Activated CD4-positive, alpha-beta T cell treated with anti-CD3 and anti-CD28 coated beads, Interleukin-2, amount 10 ng/mL, durations not matched to agents 7 days and 5 days (primary cell): ENCODE measurements around the gene ZFP90. TPM values are rescaled to one million over a fixed set of nuclear protein-coding genes. Genes with fewer than 3 reads are reported as not detected.

Source experiments
- CTCF ChIA-PET: fragments of 350-600 bp; sonication (Branson Sonifier 250); formaldehyde crosslinking; loops from one replicate; lab custom pipeline; 2021; ENCODE audit warnings: antibody characterized with exemption; lab: Charles Lee
- POLR2A ChIA-PET: fragments of 350-600 bp; sonication (Branson Sonifier 250); formaldehyde crosslinking; loops from one replicate; lab custom pipeline; 2021; ENCODE audit warnings: antibody characterized with exemption; lab: Charles Lee
- DNase-seq: peaks from one replicate; pipeline ENCODE4 v3.0.0-alpha.2; 2020
- H3K27ac Mint-ChIP-seq: one replicate; pipeline ENCODE4 v1.8.0; 2021; ENCODE audit warnings: mild to moderate bottlenecking, moderate library complexity, mixed read lengths
- H3K27me3 Mint-ChIP-seq: one replicate; pipeline ENCODE4 v1.8.0; 2021; ENCODE audit warnings: mixed read lengths
- H3K36me3 Mint-ChIP-seq: one replicate; pipeline ENCODE4 v1.8.0; 2021; ENCODE audit warnings: low read depth, mixed read lengths
- H3K4me1 Mint-ChIP-seq: one replicate; pipeline ENCODE4 v1.8.0; 2021; ENCODE audit warnings: mixed read lengths
- H3K4me3 Mint-ChIP-seq: one replicate; pipeline ENCODE4 v1.8.0; 2021; ENCODE audit warnings: mild to moderate bottlenecking, moderate library complexity, mixed read lengths
- H3K9me3 Mint-ChIP-seq: one replicate; pipeline ENCODE4 v1.8.0; 2021; ENCODE audit warnings: mixed read lengths
- total RNA-seq, 2 experiments: library from RNA; stranded (reverse); gene quantifications; one replicate each; pipeline ENCODE4 v1.2.3, GENCODE V29; 2021

Gene ZFP90
- total RNA-seq, 2 experiments from 2014 or later = 36.0 to 37.8 TPM

DNA sequence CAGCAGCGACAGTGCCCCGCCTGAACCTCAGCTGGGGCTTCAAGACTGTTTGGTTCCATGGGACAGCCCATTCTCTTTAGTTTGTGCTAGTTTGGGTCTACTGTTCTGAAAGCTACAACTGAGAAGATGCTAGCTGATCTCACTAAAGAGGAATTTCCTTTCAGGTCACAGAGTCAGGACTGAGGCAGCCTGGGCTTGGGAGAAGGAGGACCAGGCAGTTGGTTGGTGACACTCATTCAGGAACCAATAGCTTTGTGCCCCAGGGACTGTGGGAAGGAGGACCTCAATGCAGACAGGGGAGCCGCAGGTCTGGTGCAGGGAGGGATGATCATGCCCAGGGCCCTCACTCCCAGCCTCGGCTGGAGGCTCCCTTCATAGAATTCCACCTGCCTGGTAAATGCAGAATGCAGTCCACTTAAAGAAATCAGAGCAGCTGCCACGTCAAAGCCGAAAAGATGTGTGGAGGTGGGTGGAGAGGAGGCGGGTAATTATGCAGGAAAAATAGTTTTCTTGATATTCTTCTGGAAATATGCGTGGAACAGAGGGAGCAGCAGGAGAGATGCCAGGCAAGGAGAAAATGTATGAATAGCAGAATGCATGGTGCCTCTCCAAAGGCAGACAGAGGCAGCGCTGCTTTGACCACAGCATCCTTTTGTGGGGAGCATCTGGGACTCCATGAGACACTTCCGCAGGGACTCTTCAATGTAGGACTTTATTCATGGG is 32.6 kb upstream of the ZFP90 start:
- Mint-ChIP-seq H3K4me3 (no peak overlapping the region), H3K27me3 (peaks cover 20% of the 10 kb centered on the region), H3K27ac (no peak overlapping the region), H3K36me3 (no peaks in the 10 kb centered on the region), H3K4me1 (peaks cover 6% of the 10 kb centered on the region), H3K9me3 (no peaks in the 10 kb centered on the region)
- no peak for DNase-seq
- POLR2A ChIA-PET = no interaction called here
- CTCF ChIA-PET = interaction anchor here (0.9 to 1.0 kb wide), 2 partner anchors 14 to 26 kb away, joined by 4 read pairs; no protein-coding TSS in a partner anchor

DNA sequence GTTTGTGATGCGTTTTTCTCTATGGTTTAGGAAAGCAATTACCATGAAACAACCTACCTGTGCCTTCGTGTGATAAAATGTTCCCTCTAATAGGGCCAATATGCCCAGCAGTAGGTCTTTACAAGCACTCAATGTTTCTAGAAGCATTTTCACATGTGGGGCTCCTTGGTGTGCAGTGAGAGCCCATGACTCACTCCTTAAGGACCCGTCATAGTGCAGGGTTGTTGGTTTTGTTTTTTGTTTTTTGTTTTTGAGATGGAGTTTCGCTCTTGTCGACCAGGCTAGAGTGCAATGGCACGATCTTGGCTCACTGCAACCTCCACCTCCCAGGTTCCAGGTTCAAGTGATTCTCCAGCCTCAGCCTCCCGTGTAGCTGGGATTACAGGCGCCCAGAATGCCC is 31.1 kb upstream of the ZFP90 start:
- ChIA-PET POLR2A (no interaction called here), CTCF (interaction anchor here (0.7 to 1.0 kb wide), 4 partner anchors 13 to 152 kb away, joined by 3 read pairs; no protein-coding TSS in a partner anchor)
- Mint-ChIP-seq H3K36me3 (no peaks in the 10 kb centered on the region), H3K27ac (no peak overlapping the region), H3K4me3 (no peak overlapping the region), H3K27me3 (peaks cover 22% of the 10 kb centered on the region), H3K9me3 (no peaks in the 10 kb centered on the region), H3K4me1 (peaks cover 7% of the 10 kb centered on the region)
- no peak for DNase-seq

DNA sequence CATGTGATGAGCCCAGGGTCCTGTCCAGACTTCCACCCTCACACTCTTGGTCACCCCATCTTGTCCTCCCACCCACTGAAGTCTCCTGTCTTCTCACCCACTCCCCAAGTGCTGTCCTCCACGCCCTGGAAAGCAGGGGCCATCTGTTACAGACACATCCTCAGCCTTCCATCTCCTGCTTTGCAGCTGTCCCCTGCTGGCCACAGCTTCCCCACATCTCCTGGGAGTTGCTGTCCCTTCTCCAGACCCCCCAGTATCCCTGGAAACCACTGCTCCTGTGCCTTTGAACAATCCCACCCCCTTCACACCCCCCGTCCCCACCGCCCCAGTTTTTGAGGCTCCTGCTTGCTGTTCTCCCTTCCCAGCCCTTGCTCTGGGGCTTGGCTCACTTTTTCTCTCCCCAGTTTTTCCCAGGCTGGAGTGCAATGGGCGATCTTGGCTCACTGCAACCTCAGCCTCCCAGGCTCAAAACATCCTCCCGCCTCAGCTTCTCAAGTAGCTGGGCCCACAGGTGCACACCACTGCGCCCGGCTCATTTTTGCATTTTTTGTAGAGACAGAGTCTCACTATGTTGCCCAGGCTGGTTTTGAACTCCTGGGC is 30.4 kb upstream of the ZFP90 start:
- CTCF ChIA-PET = interaction anchor here (0.9 to 2.5 kb wide), 5 partner anchors 10 to 38 kb away, joined by 3 to 22 read pairs (median 4); no protein-coding TSS in a partner anchor
- Mint-ChIP-seq H3K9me3 (no peaks in the 10 kb centered on the region), H3K27me3 (peaks cover 22% of the 10 kb centered on the region), H3K4me3 (no peak overlapping the region), H3K4me1 (peaks cover 7% of the 10 kb centered on the region), H3K36me3 (no peaks in the 10 kb centered on the region), H3K27ac (no peak overlapping the region)
- POLR2A ChIA-PET = no interaction called here
- no peak for DNase-seq

DNA sequence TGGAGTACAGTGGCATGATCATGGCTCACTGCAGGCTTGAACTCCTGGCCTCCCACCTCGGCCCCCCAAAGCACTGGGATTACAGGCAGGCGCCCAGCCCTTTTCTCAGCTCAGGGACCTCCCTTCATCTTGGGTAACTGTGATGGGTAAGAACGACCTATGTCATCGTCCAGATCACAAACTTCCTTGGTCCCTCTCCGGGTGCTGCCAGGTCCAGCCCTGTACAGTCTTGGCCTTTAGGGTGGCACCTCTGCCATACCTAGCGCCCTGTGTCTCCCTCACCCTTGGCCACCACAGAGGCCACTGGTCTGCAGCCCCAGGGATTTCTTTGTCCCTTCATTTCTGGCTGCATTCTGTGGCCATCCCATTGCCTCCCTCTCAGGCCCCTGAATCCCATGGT is 29.7 kb upstream of the ZFP90 start:
- ChIA-PET CTCF (interaction anchor here (0.9 to 3.5 kb wide), 16 partner anchors 8 to 147 kb away, joined by 3 to 22 read pairs (median 4); no protein-coding TSS in a partner anchor), POLR2A (no interaction called here)
- H3K36me3 Mint-ChIP-seq = no peaks in the 10 kb centered on the region
- no peaks in the 10 kb centered on the region for H3K9me3 Mint-ChIP-seq
- peaks cover 7% of the 10 kb centered on the region for H3K4me1 Mint-ChIP-seq
- H3K27me3 Mint-ChIP-seq = peaks cover 22% of the 10 kb centered on the region
- DNase-seq = no peak
- no peak overlapping the region for H3K27ac Mint-ChIP-seq
- no peak overlapping the region for H3K4me3 Mint-ChIP-seq

DNA sequence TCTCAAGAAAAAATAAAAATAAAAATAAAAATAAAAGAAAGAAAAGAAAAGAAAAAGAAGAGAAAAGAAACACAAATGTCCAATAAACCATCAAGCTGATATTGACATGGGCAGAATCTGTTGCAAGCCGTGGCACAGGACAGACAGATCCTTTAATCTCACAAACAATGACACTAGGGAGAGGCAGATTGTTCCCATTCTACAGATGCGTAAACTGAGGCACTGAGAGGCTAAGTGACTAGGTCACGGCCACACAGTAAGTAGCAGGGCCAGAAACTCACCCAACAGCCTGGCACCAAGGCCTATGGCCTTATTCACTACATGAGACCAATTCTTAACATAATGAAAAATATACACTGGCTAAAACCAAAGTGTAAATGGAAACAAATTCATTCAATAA is 28.3 kb upstream of the ZFP90 start:
- Mint-ChIP-seq H3K27ac (no peak overlapping the region), H3K4me3 (no peak overlapping the region), H3K27me3 (peaks cover 22% of the 10 kb centered on the region), H3K4me1 (peaks cover 7% of the 10 kb centered on the region), H3K36me3 (no peaks in the 10 kb centered on the region), H3K9me3 (no peaks in the 10 kb centered on the region)
- CTCF ChIA-PET = interaction anchor here (0.6 to 3.5 kb wide), 22 partner anchors 10 to 274 kb away, joined by 3 to 22 read pairs (median 4); no protein-coding TSS in a partner anchor
- no peak for DNase-seq
- POLR2A ChIA-PET = interaction anchor here (0.7 kb wide), 1 partner anchor 139 kb away, joined by 5 read pairs; no protein-coding TSS in a partner anchor

DNA sequence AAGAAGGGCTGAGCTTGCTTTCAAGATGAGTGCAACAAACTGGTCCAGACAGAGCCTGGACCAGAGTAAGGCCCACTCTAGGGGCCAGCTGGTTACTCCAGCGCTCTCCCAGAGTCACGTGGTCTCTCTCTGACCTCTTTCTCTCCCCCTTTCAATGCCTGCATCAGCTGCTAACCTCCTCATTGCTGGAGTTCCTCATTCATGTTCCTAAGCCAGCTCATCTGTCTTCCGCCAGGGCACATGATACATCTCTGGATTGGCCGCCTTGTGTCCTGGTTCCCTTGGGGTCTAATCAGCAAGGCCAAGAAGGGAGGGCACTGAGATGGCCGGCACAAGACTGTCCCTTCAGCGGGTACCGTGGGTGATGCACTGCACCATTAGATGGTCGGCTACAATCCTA is 26.9 kb upstream of the ZFP90 start:
- H3K27me3 Mint-ChIP-seq = peaks cover 16% of the 10 kb centered on the region
- H3K4me1 Mint-ChIP-seq = peaks cover 7% of the 10 kb centered on the region
- DNase-seq = no peak
- no peaks in the 10 kb centered on the region for H3K9me3 Mint-ChIP-seq
- no peaks in the 10 kb centered on the region for H3K36me3 Mint-ChIP-seq
- no peak overlapping the region for H3K27ac Mint-ChIP-seq
- H3K4me3 Mint-ChIP-seq = no peak overlapping the region
- CTCF ChIA-PET = interaction anchor here (0.7 to 3.5 kb wide), 4 partner anchors 9 to 291 kb away, joined by 3 to 17 read pairs (median 9); no protein-coding TSS in a partner anchor
- POLR2A ChIA-PET = no interaction called here

DNA sequence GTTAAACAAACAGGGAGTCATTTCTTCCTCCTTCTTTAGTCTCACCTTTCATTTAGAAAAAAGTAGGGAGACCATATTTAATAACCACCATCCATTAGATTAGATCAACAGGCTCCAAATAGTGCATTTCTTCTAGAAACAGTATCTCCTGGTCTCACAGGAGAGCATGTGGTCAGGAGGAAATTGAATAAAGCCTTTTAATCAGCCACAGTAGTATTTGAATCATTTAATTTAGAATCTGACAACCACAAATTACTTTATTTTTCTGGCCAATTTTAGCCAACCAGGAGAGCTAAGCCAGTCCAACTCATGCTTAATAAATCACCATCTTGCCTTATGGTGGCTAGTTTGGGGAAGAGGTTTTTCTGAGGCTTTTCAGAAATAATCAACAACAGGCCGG is 26.3 kb upstream of the ZFP90 start:
- H3K27ac Mint-ChIP-seq = no peak overlapping the region
- no peaks in the 10 kb centered on the region for H3K36me3 Mint-ChIP-seq
- no peak for DNase-seq
- peaks cover 7% of the 10 kb centered on the region for H3K4me1 Mint-ChIP-seq
- H3K4me3 Mint-ChIP-seq = no peak overlapping the region
- H3K27me3 Mint-ChIP-seq = peaks cover 13% of the 10 kb centered on the region
- CTCF ChIA-PET = interaction anchor here (0.7 to 3.5 kb wide), 4 partner anchors 8 to 116 kb away, joined by 3 to 17 read pairs (median 9); no protein-coding TSS in a partner anchor
- no peaks in the 10 kb centered on the region for H3K9me3 Mint-ChIP-seq
- POLR2A ChIA-PET = no interaction called here

DNA sequence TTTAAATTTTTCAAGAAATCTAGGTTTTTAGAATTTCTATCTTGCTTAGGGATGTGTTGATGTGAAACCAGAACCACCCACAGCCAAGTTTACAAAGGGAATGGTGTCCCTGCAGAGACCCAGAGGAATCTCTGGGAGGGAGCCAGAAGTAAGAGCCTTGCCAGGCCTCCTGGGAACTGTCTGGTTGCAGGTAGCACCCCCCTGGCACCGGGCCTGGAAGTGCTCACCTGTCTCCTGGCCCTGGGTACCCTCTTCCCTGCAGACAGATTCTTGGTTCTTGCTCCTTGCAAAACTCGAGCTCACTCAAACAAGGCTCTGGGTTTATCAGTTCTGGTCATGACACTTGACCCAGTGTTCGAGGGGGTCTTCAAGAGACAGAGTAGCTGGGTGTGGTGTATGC is 24.6 kb upstream of the ZFP90 start:
- Mint-ChIP-seq H3K27me3 (peaks cover 4% of the 10 kb centered on the region), H3K4me1 (peaks cover 7% of the 10 kb centered on the region), H3K36me3 (no peaks in the 10 kb centered on the region), H3K27ac (no peak overlapping the region), H3K9me3 (no peaks in the 10 kb centered on the region), H3K4me3 (no peak overlapping the region)
- CTCF ChIA-PET = interaction anchor here (1.0 kb wide), 1 partner anchor 70 kb away, joined by 3 read pairs; no protein-coding TSS in a partner anchor
- POLR2A ChIA-PET = no interaction called here
- DNase-seq = no peak

DNA sequence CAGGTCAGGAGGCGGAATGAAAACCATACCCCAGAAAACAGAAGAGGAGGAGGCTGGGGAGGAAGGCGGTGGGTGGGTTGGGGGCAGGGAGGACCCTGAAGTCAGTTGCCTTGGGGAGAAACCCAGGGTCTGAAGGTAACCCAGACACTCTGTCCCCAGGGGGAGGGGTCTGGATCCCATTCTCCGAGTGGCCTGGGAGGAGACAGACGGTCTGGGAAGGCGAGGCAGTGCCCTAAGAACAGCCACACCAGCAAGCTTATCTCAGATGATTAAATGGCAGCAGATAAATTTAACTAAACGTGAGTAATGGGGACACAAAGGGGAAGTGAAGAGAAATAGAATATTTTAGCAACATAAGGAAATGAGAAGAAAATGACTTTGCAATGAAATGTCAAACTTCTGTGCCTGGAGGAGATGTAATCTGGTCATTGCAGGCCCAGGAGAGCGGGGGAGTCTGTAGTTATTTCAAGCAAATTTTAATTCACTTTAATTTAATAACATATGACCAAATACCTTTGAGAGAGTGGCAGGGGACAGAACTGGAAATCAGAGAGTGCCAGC is 21.4 kb upstream of the ZFP90 start:
- ChIA-PET CTCF (interaction anchor here (1.2 to 5.0 kb wide), 2 partner anchors 8 to 12 kb away, joined by 4 to 40 read pairs; no protein-coding TSS in a partner anchor), POLR2A (interaction anchor here (0.6 kb wide), 1 partner anchor 16 kb away, joined by 4 read pairs; no protein-coding TSS in a partner anchor)
- Mint-ChIP-seq H3K9me3 (no peaks in the 10 kb centered on the region), H3K4me1 (peaks cover 9% of the 10 kb centered on the region), H3K36me3 (no peaks in the 10 kb centered on the region), H3K27ac (no peak overlapping the region), H3K27me3 (peaks cover 5% of the 10 kb centered on the region), H3K4me3 (no peak overlapping the region)
- no peak for DNase-seq

DNA sequence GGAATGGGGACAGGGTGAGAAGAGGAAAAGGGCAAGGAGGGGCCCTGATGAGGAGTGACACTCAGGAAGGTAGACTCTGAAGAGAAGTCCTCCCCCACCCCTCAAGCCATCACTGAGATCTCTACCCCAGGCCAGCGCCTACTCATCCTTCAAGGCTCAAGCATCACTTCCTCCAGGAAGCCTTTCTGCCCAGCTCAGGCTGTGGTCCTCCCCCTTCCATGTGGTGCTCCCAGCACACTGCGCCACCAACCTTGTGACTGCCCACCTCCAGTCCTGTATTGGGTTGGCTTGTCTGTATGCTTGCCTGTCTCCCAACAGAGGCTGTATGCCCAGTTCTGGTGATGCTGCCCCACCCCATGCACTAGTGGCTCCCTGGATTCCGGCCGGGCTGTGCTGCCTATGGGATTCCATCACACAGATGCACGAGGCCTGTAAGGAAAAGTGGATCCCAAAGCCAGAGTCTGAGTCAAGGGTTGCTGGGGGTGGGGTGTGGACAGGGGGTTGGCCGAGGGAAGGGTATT is 19.8 kb upstream of the ZFP90 start:
- CTCF ChIA-PET = interaction anchor here (0.6 to 5.0 kb wide), 5 partner anchors 10 to 315 kb away, joined by 3 to 40 read pairs (median 3); no protein-coding TSS in a partner anchor
- Mint-ChIP-seq H3K4me1 (peaks cover 9% of the 10 kb centered on the region), H3K9me3 (no peaks in the 10 kb centered on the region), H3K36me3 (no peaks in the 10 kb centered on the region), H3K27me3 (peaks cover 5% of the 10 kb centered on the region), H3K27ac (no peak overlapping the region), H3K4me3 (no peak overlapping the region)
- no peak for DNase-seq
- POLR2A ChIA-PET = no interaction called here

DNA sequence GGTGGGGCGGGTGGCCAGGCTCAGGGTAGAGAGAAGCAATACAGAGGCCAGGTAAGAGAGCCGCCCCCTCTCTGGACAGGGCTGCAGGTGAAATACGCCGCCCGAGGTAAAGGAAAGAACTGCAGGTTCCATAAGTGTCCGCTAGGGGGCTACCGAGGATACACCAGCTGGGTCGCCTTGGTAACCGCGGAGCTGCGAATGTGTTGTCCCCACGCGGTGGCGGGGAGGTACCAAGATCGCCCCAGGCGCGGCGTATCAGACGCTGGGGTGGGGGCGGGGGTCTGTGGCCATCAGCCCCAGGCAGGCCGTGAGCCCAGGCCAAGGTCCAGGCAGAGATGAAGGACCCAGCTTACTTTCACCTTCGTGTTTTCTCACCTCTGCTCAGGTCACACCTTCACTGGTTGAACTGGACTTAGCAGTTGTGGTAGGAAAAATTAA is 18.4 kb upstream of the ZFP90 start:
- Mint-ChIP-seq H3K9me3 (no peaks in the 10 kb centered on the region), H3K36me3 (no peaks in the 10 kb centered on the region), H3K4me3 (peak overlapping the region; percentile 30), H3K27ac (peak overlapping the region; percentile 69), H3K27me3 (peaks cover 5% of the 10 kb centered on the region), H3K4me1 (peaks cover 9% of the 10 kb centered on the region)
- DNase-seq = peak; percentile 93
- ChIA-PET POLR2A (interaction anchor here (0.5 kb wide), 1 partner anchor 267 kb away, joined by 3 read pairs; no protein-coding TSS in a partner anchor), CTCF (interaction anchor here (0.6 to 5.0 kb wide), 40 partner anchors 9 to 1131 kb away, joined by 3 to 40 read pairs (median 3); partner anchors contain the start of gene ZFP90)
